ENCODE results near the gene PTPN5.

The PTPN5 gene

DNA sequence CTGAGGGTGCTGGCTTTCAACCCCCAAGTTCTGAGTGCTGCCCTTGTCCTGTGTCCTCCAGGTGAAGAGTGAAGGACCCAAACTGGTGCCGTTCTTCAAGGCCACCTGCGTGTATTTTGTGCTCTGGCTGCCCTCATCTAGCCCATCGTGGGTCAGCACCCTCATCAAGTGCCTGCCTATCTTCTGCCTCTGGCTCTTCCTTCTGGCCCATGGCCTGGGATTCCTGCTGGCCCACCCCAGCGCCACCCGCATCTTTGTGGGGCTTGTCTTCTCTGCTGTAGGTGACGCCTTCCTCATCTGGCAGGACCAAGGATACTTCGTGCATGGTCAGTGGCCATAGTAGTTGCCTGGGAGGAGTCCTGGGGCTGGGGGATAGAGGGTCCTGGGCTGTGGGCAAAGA, 90.7 kb downstream of the PTPN5 start:
- TF ChIP-seq POU6F1 (CRISPR knock-in tag; IDR thresholded peaks at IDR 0.05; ENCODE audit: borderline replicate concordance, low read depth), result no peak
- TF ChIP-seq, protein P1, sequence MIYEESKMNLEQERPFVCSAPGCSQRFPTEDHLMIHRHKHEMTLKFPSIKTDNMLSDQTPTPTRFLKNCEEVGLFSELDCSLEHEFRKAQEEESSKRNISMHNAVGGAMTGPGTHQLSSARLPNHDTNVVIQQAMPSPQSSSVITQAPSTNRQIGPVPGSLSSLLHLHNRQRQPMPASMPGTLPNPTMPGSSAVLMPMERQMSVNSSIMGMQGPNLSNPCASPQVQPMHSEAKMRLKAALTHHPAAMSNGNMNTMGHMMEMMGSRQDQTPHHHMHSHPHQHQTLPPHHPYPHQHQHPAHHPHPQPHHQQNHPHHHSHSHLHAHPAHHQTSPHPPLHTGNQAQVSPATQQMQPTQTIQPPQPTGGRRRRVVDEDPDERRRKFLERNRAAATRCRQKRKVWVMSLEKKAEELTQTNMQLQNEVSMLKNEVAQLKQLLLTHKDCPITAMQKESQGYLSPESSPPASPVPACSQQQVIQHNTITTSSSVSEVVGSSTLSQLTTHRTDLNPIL (CRISPR knock-in tag; IDR thresholded peaks at IDR 0.05; ENCODE audit: low read depth), result no peak
- ATAC-seq, result no peak

- no peak for ATAC-seq
- TF ChIP-seq ZFP30 (CRISPR knock-in tag; IDR thresholded peaks at IDR 0.05) (no peak), CSDC2 (CRISPR knock-in tag; IDR thresholded peaks at IDR 0.05) (no peak), ZNF70 (CRISPR knock-in tag; IDR thresholded peaks at IDR 0.05) (no peak), OSR1 (CRISPR knock-in tag; IDR thresholded peaks at IDR 0.05) (no peak), ARNTL (CRISPR knock-in tag; IDR thresholded peaks at IDR 0.05; ENCODE audit: borderline replicate concordance, low read depth) (no peak), TOX (CRISPR knock-in tag; IDR thresholded peaks at IDR 0.05; ENCODE audit: borderline replicate concordance) (no peak), PATZ1 (CRISPR knock-in tag; IDR thresholded peaks at IDR 0.05; ENCODE audit: borderline replicate concordance) (no peak), ZFP3 (CRISPR knock-in tag; IDR thresholded peaks at IDR 0.05) (no peak)
- TF ChIP-seq, protein P2, sequence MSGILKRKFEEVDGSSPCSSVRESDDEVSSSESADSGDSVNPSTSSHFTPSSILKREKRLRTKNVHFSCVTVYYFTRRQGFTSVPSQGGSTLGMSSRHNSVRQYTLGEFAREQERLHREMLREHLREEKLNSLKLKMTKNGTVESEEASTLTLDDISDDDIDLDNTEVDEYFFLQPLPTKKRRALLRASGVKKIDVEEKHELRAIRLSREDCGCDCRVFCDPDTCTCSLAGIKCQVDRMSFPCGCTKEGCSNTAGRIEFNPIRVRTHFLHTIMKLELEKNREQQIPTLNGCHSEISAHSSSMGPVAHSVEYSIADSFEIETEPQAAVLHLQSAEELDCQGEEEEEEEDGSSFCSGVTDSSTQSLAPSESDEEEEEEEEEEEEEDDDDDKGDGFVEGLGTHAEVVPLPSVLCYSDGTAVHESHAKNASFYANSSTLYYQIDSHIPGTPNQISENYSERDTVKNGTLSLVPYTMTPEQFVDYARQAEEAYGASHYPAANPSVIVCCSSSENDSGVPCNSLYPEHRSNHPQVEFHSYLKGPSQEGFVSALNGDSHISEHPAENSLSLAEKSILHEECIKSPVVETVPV (CRISPR knock-in tag; IDR thresholded peaks at IDR 0.05), result no peak
Measured at GRCh38 chr11:18700375-18700774, 91.2 kb downstream of the PTPN5 start.

DNA sequence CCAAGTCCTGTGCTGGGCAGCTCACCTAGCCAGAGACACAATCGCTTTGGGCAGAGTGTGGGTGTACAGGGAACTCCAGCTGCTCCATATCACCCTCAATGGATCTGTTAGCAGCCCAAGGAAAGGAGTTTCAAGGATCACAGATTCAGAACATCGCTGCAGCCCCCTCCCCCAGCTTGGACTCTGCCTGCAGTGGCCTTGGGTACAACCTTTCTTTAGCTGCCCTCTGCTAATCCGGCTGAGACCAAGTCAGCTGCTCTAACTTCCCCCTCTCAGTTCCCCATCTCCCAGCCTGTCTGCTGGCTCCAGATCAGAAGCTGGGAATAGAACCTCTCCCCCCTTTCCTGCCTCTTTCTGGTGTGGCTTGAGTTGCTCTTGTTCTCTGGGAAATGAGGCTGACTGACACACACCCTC, 91.7 kb downstream of the PTPN5 start:
- no peak for ATAC-seq
- TF ChIP-seq ZNF8 (CRISPR knock-in tag; IDR thresholded peaks at IDR 0.05) (no peak), SNAI2 (CRISPR knock-in tag; IDR thresholded peaks at IDR 0.05) (no peak), ZC3H10 (CRISPR knock-in tag; IDR thresholded peaks at IDR 0.05) (no peak), ZFP3 (CRISPR knock-in tag; IDR thresholded peaks at IDR 0.05) (no peak), ISL1 (CRISPR knock-in tag; IDR thresholded peaks at IDR 0.05) (no peak), GLIS3 (CRISPR knock-in tag; IDR thresholded peaks at IDR 0.05) (no peak), ARNTL (CRISPR knock-in tag; IDR thresholded peaks at IDR 0.05; ENCODE audit: borderline replicate concordance, low read depth) (no peak), POU6F1 (CRISPR knock-in tag; IDR thresholded peaks at IDR 0.05; ENCODE audit: borderline replicate concordance, low read depth) (no peak), TCF4 (CRISPR knock-in tag; IDR thresholded peaks at IDR 0.05; ENCODE audit: borderline replicate concordance) (no peak), PATZ1 (CRISPR knock-in tag; IDR thresholded peaks at IDR 0.05; ENCODE audit: borderline replicate concordance) (no peak), ZNF70 (CRISPR knock-in tag; IDR thresholded peaks at IDR 0.05) (no peak), RARB (CRISPR knock-in tag; IDR thresholded peaks at IDR 0.05) (no peak), OSR1 (CRISPR knock-in tag; IDR thresholded peaks at IDR 0.05) (no peak)
- TF ChIP-seq, protein P2 (CRISPR knock-in tag; IDR thresholded peaks at IDR 0.05), result no peak
- TF ChIP-seq, protein P1 (CRISPR knock-in tag; IDR thresholded peaks at IDR 0.05; ENCODE audit: low read depth), result no peak

Data from SK-N-SH treated with all-trans-retinoic acid at 6 μM for 48 hours (cell line).